HG03280 (cell line): ENCODE results near the gene SEMA5A.

Experiments
- ATAC-seq: cut with Tn5 transposase; IDR thresholded peaks from one replicate; pipeline ENCODE4 v1.9.1; 2021; ENCODE audit warnings: mild to moderate bottlenecking, moderate library complexity; ENCODE audit not compliant: unreplicated experiment

SEMA5A gene

DNA sequence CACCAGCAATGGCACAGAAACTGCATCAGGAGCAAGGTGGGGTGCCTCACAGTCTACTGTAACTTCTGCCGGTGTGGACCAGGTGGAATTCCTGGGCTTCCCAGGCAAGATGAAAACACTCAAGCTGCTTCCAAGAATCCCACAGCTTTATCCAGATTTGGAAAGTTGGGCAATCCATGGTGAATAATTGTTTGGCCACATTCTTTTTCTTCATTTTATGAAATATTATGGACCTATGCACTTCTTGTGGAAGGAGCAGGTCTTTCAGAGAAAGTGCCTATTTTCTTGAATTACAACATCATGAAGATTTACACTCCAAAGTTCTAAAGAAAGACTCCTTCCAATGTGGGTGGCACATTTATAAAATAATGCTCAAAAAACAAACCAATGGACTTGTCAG lies 503.6 kb downstream of the SEMA5A start:
- no peak for ATAC-seq

DNA sequence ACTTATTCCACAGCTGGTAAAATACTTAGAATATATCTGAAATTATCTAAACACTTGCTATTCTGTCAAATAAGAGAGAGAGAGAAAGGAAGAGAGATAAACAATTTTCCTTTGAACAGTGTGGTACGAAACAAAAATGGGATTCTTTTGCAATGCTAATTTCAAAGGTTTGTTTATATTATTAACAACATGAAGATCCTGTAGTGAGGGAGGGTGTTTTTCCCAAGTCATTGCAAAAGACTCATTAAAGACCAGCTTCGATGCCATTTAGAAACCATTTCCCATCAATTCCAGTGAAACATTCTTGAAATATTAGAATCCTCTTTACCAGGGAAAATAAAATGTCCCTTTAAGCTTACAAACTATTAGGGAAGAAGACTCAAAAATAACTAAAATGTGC lies 505.4 kb downstream of the SEMA5A start:
- ATAC-seq, result no peak

DNA sequence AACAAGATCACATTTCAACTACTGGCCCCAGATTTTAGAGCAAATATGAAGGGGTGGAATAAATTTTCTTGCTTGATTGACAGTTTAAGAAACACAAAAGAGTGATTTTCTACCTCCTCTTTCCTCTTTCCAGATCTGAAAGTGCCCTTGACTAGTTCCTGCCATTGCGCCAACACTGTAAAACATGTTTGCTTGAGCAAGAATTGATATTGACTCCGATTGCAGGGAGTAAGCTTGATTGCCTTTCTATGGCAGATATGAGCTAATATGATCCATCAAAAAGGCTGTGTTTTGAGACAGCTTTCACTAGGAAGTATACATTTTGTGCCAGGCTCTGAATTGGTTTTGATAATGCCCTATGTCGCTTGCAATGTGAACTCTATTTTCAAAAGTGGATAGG lies 508.8 kb downstream of the SEMA5A start:
- ATAC-seq, result no peak

DNA sequence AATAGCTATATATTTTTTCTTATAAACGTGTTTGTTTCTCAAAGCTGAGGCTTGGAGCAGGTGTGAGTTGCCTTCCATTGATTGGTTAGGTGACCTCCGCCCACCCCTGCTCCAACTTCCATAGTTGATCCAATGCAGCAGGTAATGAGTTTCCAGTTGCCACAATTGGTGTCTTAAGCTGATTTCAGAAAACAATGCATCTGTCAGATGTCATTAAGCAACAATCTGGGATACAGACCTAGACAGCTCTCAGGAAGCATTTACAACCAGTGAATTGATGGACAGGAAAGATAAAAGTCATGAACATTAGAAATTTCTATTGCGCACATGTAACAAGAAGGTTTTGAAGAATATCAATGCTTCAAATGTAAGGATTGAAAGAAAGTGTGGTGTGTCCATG lies 510.5 kb downstream of the SEMA5A start:
- no peak for ATAC-seq

DNA sequence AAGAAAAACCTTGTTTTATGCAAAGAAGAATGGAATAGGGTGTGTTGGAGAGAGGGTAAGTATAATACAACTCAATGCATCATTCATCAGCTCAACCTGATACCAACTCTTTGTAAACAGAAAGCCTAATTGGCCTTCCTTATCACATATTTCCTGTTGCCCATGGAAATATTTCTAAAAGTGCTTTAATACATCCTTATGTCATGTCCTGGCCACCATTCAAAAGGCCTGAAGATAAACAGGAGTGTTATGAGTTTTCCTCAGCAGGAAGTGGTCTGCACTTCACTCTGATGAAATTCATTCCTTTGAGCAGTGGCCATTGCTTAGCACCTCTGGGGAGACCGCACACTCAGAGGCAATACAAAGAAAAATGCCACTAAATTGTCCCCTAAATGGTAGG lies 511.2 kb downstream of the SEMA5A start:
- ATAC-seq, result no peak

DNA sequence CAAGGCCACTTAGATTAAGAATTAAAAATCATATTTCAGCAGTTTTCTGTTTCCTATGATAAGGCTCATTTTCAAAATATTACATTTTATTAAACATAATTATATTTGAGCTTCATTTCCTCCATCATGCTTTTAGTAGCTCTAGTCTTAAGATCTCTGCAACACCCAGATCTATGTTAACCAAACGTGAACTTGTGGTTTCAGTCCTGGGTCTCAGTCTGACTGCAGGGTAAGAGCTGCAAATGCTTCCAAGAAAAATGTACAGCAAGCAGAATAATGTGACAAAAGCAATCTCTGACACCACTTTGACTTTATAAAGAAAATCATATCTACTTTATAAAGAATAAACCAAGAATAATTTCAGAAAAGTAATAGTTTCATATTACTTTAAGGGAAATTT lies 512.4 kb downstream of the SEMA5A start:
- no peak for ATAC-seq

DNA sequence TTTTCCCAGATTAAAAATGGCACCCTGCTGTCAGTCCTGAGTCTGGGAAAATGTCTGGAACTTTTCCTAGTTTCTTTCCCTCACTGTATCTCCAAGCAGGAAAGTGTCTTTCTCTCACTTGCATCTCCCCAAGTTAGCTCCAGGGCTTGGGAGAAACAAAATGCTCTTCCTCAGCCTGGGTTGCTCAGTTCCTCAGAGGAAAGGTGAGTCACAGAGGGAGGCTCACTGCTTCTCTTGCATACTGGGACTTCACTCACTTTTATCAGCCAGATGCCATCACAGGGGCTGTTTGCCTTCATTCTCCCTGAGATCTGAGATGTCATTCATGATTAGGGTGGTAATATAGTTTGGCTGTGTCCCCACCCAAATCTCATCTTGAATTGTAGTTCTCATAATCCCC lies 519.9 kb downstream of the SEMA5A start:
- ATAC-seq, result no peak

DNA sequence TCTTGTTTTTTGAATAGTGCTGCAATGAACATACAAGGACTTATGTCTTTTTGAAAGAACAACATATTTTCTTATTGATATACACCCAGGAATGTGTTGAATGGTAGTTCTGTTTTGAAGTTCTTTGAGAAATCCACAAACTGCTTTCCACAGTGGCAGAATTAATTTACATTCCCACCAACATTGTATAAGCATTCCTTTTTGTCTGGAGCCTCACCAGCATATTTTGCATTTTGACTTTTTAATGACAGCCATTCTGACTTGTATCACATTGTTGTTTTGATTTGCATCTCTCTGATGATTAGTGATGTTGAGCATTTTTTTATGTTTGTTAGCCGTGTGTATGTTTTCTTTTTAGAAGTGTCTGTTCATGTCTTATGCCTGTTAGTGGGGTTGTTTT lies 524.9 kb downstream of the SEMA5A start:
- ATAC-seq, result no peak

DNA sequence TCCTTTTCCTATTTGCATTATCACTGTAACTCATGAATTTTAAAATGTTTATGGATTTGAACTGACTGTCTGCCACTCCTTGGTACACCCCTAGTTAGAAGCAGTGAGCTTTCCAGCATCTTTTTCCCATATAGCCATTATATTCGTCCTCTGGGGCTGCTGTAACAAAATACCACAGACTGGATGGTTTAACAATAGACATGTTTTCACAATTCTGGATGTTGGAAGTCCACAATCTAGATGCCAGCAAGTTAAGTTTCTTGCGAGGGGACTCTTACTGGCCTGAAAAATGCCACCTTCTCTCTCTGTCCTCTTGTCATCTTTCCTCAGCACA lies 530.0 kb downstream of the SEMA5A start:
- ATAC-seq, result no peak

DNA sequence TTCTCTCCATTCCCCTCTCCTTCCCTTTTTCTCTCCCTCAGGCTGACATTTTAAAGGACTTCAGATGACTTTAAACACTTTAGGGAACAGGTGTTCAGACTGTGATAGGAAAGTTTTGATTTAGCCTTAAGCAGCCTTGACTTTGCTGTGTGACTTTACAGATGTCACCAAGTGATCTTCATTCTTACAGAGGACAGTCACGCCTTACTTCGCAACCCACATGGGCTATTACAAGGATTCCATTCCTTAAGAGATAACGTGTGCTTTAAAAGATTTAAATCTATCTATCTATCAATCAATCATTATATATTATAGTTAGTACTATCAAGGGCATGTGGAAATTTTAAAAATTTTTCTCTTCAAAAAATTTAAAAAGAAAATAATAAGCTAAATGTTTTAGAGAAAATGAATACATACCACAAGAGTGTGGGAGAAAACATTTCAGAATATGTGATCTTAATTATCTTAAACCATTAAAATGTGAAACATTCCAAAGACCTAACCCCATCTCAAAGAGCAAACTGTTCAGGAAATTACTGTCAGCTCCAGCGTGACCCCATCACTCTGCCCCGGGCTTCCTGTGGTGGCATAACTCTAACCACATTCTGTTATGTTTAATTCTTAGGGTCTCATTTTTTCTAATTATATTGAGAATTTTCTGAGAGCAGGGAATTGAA lies 530.5 kb downstream of the SEMA5A start:
- ATAC-seq, result no peak

DNA sequence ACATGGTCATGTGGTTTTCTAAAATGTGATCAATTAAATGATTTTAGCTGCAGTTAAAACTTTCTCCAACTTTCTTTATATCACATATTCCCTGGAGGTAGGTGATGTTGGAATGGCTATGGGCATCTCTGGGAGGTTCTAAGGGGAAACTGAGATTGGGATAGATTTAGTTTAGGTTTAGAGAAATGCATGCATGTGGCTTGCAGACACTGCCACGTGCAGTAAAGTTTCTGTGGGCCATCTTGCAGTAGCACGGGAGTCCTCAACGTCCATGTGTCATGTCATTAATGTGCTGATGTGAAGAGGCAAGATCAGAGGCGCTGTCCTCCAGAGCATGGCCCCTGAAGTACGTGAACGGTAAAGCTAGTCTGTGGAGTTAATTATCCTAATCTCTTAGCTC lies 532.7 kb downstream of the SEMA5A start:
- no peak for ATAC-seq

DNA sequence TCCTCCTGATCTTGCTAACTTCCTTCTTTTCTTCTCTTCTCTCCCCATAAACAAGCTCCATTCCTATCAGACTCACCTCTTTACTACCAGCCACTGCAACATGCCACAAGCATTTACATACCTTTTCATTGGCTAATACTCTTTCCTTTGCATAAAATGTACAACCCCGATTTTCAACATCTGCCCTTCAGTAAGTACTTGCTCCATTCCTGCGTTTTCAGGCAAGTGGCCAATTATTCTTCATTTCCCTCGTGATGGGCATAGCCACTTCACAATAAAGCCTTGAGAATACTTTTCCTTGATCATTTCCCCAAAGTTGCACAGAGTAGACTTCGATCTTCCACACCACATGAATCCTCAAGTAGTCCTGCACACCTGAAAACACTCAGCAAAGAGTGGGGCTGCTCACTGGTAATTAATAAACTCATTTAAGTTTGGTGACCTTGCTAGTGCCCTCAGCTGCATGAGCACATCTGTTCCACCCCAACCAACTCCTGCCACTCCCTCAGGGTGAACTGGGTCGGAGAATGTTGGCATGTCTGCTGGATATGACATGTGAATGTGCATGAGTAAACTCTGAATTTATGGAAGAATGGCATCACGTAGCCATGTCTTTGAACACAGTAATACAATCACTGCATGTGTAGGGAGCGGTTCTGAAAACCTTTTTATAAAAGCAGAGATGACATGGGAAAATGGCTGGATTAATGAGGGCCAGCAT lies 535.8 kb downstream of the SEMA5A start:
- ATAC-seq, result no peak

DNA sequence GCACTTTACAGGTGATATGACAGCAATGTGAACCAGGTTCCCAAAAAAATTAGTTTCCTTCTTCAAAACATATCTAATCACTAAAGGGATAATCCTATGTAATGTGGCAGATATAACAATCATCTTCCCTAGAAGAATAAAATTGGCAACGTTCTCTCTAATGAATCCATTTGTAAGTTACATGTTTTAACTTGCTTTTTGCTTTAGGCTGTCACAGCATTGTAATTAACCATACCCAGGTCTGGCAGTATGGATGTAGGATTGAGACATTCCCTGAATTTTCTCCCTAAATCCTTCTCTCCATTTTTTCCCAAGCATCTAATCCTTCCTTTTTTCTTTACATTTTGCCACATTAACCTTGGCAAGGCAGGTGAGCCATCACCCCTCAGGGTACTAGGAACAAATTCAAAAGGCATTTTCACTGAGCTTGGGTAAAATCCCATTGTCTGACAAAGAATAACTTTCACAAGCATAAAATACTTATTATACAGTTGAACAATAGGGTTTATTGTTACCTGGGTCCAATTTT lies 548.3 kb downstream of the SEMA5A start:
- no peak for ATAC-seq

DNA sequence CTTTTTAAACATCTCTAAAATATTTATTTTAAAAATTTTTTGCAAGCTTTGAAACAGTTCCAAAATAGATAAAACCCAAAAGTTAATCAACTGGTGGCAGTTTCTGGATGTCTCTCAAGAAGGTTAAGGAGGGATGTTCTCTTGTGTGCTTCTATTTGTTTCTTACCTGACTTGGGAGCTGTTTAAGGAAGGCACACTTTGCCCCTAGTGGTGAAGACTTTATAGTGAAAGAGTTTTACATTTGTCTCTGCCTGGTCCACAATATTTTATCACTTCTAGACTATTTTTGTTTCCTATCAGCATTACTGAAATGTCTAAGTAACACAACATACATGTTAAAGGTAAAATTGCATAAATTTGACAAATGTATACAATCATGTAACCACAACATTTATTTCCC lies 552.8 kb downstream of the SEMA5A start:
- no peak for ATAC-seq
